BLaER1 treated with 17β-estradiol and CSF1 and Interleukin-3, amounts not matched to agents 10 nM and 100 nM (cell line): ENCODE data around the gene MRPL18.
A peak's percentile ranks its signal among the peaks of the same experiment; 100 is the strongest.
"Not testable (repeated sequence)": the region's sequence is repeated elsewhere in the genome, so short reads cannot be mapped to it uniquely, and the experiment has no call there.

Experiments used
- H3K27ac ChIP-seq, 11 experiments: shearing (Covaris generic); formaldehyde crosslinking; 2 replicates each; pipeline ENCODE4 v1.8.1; 2022
- H3K27me3 ChIP-seq, 11 experiments: shearing (Covaris generic); formaldehyde crosslinking; 2 replicates each; pipeline ENCODE4 v1.8.1; 2022
- H3K36me3 ChIP-seq, 11 experiments: shearing (Covaris generic); formaldehyde crosslinking; 2 replicates each; pipeline ENCODE4 v1.8.1; 2022
- H3K4me1 ChIP-seq, 10 experiments: shearing (Covaris generic); formaldehyde crosslinking; 2 replicates each; pipeline ENCODE4 v1.8.1; 2022
- H3K4me2 ChIP-seq, 11 experiments: shearing (Covaris generic); formaldehyde crosslinking; 2 replicates each; pipeline ENCODE4 v1.8.1; 2022
- H3K4me3 ChIP-seq, 10 experiments: shearing (Covaris generic); formaldehyde crosslinking; 2 replicates each; pipeline ENCODE4 v1.8.1; 2022
- H3K9ac ChIP-seq, 11 experiments: shearing (Covaris generic); formaldehyde crosslinking; 2 replicates each; pipeline ENCODE4 v1.8.1; 2022
- H3K9me3 ChIP-seq, 11 experiments: shearing (Covaris generic); formaldehyde crosslinking; replicated peaks in 1 of 11; 2 replicates each; pipeline ENCODE4 v1.8.1; 2022
- H4K20me1 ChIP-seq, 11 experiments: shearing (Covaris generic); formaldehyde crosslinking; 2 replicates each; pipeline ENCODE4 v1.8.1; 2022
- Cebpa-rat ChIP-seq, 11 experiments: shearing (Covaris generic); IDR thresholded peaks; 2 replicates each; pipeline ENCODE4 v1.8.1; 2022

MRPL18 gene

GRCh38 chr6:159788753-159789376, 1.4 kb upstream of the MRPL18 start:
- H4K20me1 ChIP-seq = peaks cover 46 to 86% (median 62%) of the 10 kb centered on the region in 11 experiments; a peak in 21 of 22 replicates
- H3K27ac ChIP-seq = peak overlapping the region; percentile 83 to 95 (median 93)
- H3K27me3 ChIP-seq = no peaks in the 10 kb centered on the region
- H3K9ac ChIP-seq = peak overlapping the region; percentile 93 to 99 (median 96)
- H3K4me3 ChIP-seq = peak overlapping the region; percentile 87 to 100 (median 98)
- peaks cover 35 to 52% (median 45%) of the 10 kb centered on the region in 10 experiments for H3K4me1 ChIP-seq
- H3K4me2 ChIP-seq = peak overlapping the region; percentile 91 to 98 (median 95)
- no peaks in the 10 kb centered on the region for H3K9me3 ChIP-seq
- no peak for TF ChIP-seq Cebpa-rat (IDR thresholded peaks at IDR 0.05)
- H3K36me3 ChIP-seq = peaks cover 60 to 73% (median 67%) of the 10 kb centered on the region in 11 experiments

DNA sequence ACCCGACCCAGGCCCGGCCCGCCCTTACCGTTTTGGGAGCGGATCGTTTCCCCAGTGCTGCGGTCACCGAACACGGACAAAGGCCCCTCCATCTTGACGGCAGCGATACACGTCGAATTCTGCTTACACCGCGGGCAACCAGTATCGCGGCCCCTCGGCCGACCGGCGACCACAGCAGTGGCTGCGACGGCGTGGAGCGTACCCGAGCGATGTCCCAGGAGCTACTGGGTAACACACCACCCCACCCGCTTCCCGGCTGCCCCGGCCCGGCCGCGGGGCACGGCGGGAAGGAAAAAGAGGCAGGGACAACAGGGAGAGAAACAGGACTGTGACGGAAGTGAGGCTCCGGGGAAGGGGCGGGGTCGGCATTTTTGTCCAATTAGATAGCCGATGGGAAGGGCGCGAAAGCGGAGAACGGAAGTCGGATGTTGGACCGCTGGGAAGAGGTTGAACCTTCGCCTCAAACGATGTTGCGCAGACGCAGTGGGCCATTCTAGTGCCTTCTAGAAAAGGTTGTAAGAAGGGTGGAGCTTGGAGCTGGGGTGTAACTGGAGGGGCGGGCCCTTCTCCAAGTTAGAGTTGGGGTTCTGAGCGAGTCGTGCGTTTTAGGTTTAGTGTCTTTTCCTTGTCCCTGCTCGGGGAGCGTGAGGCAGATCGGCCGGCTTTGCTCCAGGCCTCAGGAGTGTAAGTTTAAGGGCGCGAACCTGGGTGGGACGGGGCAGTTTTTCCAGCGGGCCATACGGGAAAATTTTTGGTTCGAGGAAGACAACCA, 704 bp upstream of the MRPL18 start, which contains the start of gene TCP1:
Gene TCP1, minus strand, starts transcription at position 226 of the 772 bp plus-strand sequence. Its CDS starts 134 bp downstream, at position 92.
- Histone ChIP-seq H3K4me1 (peaks cover 35 to 52% (median 45%) of the 10 kb centered on the region in 10 experiments), H3K36me3 (peaks cover 60 to 73% (median 67%) of the 10 kb centered on the region in 11 experiments), H3K4me3 (peak within 1 kb of the TSS; percentile 87 to 100 (median 98)), H3K9me3 (no peaks in the 10 kb centered on the region), H4K20me1 (peaks cover 42 to 79% (median 55%) of the 10 kb centered on the region in 11 experiments; a peak in 21 of 22 replicates), H3K4me2 (peak within 1 kb of the TSS; percentile 91 to 99 (median 96)), H3K27ac (peak within 1 kb of the TSS; percentile 83 to 95 (median 93)), H3K9ac (peak within 1 kb of the TSS; percentile 93 to 99 (median 96)), H3K27me3 (no peaks in the 10 kb centered on the region)
- no peak for TF ChIP-seq Cebpa-rat (IDR thresholded peaks at IDR 0.05)

DNA sequence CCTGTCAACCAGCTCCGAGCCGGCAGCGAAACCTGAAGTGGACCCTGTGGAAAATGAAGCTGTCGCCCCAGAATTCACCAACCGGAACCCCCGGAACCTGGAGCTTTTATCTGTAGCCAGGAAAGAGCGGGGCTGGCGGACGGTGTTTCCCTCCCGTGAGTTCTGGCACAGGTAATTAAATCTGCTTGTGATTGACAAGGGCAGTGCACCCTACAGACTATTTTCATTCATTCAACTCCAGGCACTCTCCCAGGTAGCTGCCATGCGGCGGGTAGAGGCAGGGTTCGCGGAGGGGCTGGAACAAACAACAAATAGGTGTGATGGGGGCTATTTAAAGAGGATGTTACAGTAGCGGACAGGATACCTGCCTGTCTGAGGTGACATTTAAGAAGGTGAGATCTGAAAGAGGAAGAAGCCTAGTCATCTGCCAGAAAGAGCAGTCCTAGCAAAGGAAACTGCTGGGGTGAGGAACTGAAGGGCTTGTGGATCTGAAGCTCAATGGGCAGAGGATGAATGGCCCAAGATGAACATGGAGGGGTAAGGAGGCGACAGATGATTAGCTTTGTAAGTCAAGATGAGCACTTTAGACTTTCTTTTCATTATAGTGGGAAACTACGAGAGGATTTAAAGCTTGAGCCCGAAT, 810 bp downstream of the MRPL18 start:
- no peaks in the 10 kb centered on the region for H3K9me3 ChIP-seq
- H3K4me2 ChIP-seq = peak overlapping the region; percentile 86 to 99 (median 94)
- peak overlapping the region; percentile 74 to 95 (median 93) for H3K27ac ChIP-seq
- peak overlapping the region; percentile 80 to 99 (median 96) for H3K9ac ChIP-seq
- no peak for TF ChIP-seq Cebpa-rat (IDR thresholded peaks at IDR 0.05)
- peaks cover 50 to 69% (median 60%) of the 10 kb centered on the region in 11 experiments for H3K36me3 ChIP-seq
- peaks cover 27 to 69% (median 45%) of the 10 kb centered on the region in 11 experiments; a peak in 21 of 22 replicates for H4K20me1 ChIP-seq
- peak overlapping the region; percentile 87 to 100 (median 98) for H3K4me3 ChIP-seq
- H3K4me1 ChIP-seq = peaks cover 38 to 53% (median 44%) of the 10 kb centered on the region in 10 experiments
- H3K27me3 ChIP-seq = no peaks in the 10 kb centered on the region

GRCh38 chr6:159794976-159795375, 4.7 kb downstream of the MRPL18 start:
- not testable (repeated sequence) for H3K27ac ChIP-seq
- H3K36me3 ChIP-seq = peaks cover 72 to 84% (median 78%) of the 10 kb centered on the region in 11 experiments

GRCh38 chr6:159797554-159797953, 7.3 kb downstream of the MRPL18 start:
- H3K4me2 ChIP-seq = no peak overlapping the region

More at GRCh38 chr6:159794976-159795375, 4.7 kb downstream of the MRPL18 start:
- Histone ChIP-seq H4K20me1 (peaks cover 0 to 51% (median 19%) of the 10 kb centered on the region in 11 experiments; a peak in 15 of 22 replicates), H3K4me1 (peaks cover 20 to 35% (median 24%) of the 10 kb centered on the region in 10 experiments)
- H3K4me3 ChIP-seq, H3K4me2 ChIP-seq, H3K27me3 ChIP-seq, H3K9ac ChIP-seq, H3K9me3 ChIP-seq: not testable (repeated sequence)

GRCh38 chr6:159800141-159800865, 10.0 kb downstream of the MRPL18 start, which contains the start of gene PNLDC1:
Gene PNLDC1 (plus strand): TSS chr6:159800276. CDS start chr6:159800308, 32 bp downstream.
- no peaks in the 10 kb centered on the region for H3K9me3 ChIP-seq
- H3K4me1 ChIP-seq = peaks cover 0 to 19% (median 8%) of the 10 kb centered on the region in 10 experiments; a peak in 15 of 20 replicates
- TF ChIP-seq Cebpa-rat (IDR thresholded peaks at IDR 0.05) = no peak
- H3K36me3 ChIP-seq = peaks cover 45 to 54% (median 49%) of the 10 kb centered on the region in 11 experiments
- peaks cover 0 to 24% (median 9%) of the 10 kb centered on the region in 11 experiments; a peak in 11 of 22 replicates for H4K20me1 ChIP-seq
- no peak within 1 kb of the TSS for H3K27ac ChIP-seq
- H3K27me3 ChIP-seq = no peaks in the 10 kb centered on the region
- H3K9ac ChIP-seq = no peak within 1 kb of the TSS
- H3K4me3 ChIP-seq = no peak within 1 kb of the TSS
- H3K4me2 ChIP-seq = no peak within 1 kb of the TSS

More at GRCh38 chr6:159797554-159797953, 7.3 kb downstream of the MRPL18 start:
- no peak for TF ChIP-seq Cebpa-rat (IDR thresholded peaks at IDR 0.05)
- H3K4me3 ChIP-seq = no peak overlapping the region
- no peaks in the 10 kb centered on the region for H3K9me3 ChIP-seq
- H3K4me1 ChIP-seq = peaks cover 6 to 31% (median 14%) of the 10 kb centered on the region in 10 experiments
- H3K36me3 ChIP-seq = peaks cover 65 to 80% (median 74%) of the 10 kb centered on the region in 11 experiments
- peaks cover 0 to 33% (median 12%) of the 10 kb centered on the region in 11 experiments; a peak in 15 of 22 replicates for H4K20me1 ChIP-seq
- 0 out of 22 replicates have a peak overlapping the region, but pooled peaks of 1 of the 11 experiments have one; percentile 12 for H3K9ac ChIP-seq
- no peaks in the 10 kb centered on the region for H3K27me3 ChIP-seq
- H3K27ac ChIP-seq = no peak overlapping the region

DNA sequence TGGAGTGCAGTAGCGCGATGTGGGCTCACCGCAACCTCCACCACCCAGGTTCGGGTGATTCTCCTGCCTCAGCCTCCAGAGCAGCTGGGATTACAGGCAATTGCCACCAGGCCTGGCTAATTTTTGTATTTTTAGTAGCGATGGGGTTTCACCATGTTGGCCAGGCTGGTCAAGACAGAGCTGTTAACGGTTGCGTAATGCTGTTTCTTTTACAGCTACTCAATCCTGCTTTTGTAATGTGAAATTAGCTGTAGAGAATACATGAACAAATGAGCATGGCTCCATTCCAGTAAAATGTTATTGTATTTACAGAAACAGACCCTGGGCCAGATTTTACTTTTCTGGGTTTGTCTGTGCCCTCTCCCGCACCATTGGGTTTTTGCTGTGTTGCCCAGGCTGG, 11.7 kb downstream of the MRPL18 start:
- Histone ChIP-seq H3K27me3 (no peaks in the 10 kb centered on the region), H3K4me3 (no peak overlapping the region), H3K27ac (no peak overlapping the region; a peak in 3 of 22 replicates), H4K20me1 (peaks cover 0 to 13% (median 4%) of the 10 kb centered on the region in 11 experiments; a peak in 7 of 22 replicates), H3K4me1 (peaks cover 0 to 20% (median 7%) of the 10 kb centered on the region in 10 experiments; a peak in 13 of 20 replicates), H3K9ac (no peak overlapping the region), H3K9me3 (no peaks in the 10 kb centered on the region), H3K36me3 (peaks cover 31 to 40% (median 34%) of the 10 kb centered on the region in 11 experiments), H3K4me2 (peak overlapping the region in 6 of 11 experiments; percentile 7 to 62 (median 38); a peak in 10 of 22 replicates)
- TF ChIP-seq Cebpa-rat (IDR thresholded peaks at IDR 0.05) = peak in 7 of 11 experiments; percentile 22 to 78 (median 65); a peak in 8 of 22 replicates

DNA sequence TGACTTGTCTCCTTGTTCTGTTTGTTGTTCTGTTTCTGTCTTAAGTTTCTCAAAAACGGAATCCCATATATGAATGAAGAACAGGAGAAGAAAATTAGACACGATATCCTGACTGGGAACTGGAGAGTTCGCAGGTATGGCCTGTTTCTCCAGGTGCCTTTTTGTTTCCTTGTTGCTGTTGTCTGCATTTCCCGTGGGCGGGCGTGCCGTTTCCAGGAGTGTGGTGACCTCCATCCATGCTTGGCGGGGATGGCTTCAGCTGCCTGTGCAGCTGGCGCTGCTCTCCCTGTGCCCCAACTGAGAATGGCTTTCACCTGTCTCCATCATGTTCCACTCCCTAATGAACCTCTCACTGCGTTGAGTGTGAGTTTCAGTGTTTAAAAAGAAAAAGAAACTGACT, 14.2 kb downstream of the MRPL18 start:
- Histone ChIP-seq H3K9me3 (no peaks in the 10 kb centered on the region), H3K27me3 (no peaks in the 10 kb centered on the region), H3K27ac (no peak overlapping the region), H3K4me3 (no peak overlapping the region), H3K9ac (no peak overlapping the region), H3K36me3 (peaks cover 5 to 14% (median 8%) of the 10 kb centered on the region in 11 experiments), H4K20me1 (peaks cover 0 to 13% (median 0%) of the 10 kb centered on the region in 11 experiments; a peak in 3 of 22 replicates), H3K4me2 (no peak overlapping the region), H3K4me1 (peaks cover 0 to 20% (median 5%) of the 10 kb centered on the region in 10 experiments; a peak in 13 of 20 replicates)
- no peak for TF ChIP-seq Cebpa-rat (IDR thresholded peaks at IDR 0.05)
